HepG2 (cell line): ENCODE measurements around the gene TTC24. TPM values are rescaled to one million over a fixed set of nuclear protein-coding genes. Genes with fewer than 3 reads are reported as not detected.

Experiments
- AFF4 ChIP-seq: sonication (generic); formaldehyde crosslinking; IDR thresholded peaks from 2 replicates; pipeline ENCODE4 v1.4.0; 2020; ENCODE audit warnings: missing genetic modification reagents
- ATF6 ChIP-seq: sonication (generic); formaldehyde crosslinking; conservative IDR thresholded peaks from 2 replicates; pipeline ENCODE4 v1.4.0; 2020; ENCODE audit warnings: missing genetic modification reagents
- HNF1B ChIP-seq: sonication (generic); formaldehyde crosslinking; IDR thresholded peaks from 2 replicates; pipeline ENCODE4 v1.5.1; 2020; ENCODE audit warnings: mild to moderate bottlenecking, moderate library complexity, missing genetic modification reagents
- KDM5B ChIP-seq: sonication (generic); formaldehyde crosslinking; IDR thresholded peaks from 2 replicates; pipeline ENCODE4 v1.4.0; 2020; ENCODE audit warnings: missing genetic modification reagents, mild to moderate bottlenecking, borderline replicate concordance
- PAF1 ChIP-seq: IDR thresholded peaks from 2 replicates; pipeline ENCODE4 v1.6.1; 2016; ENCODE audit warnings: missing genetic modification reagents, missing compliant biosample characterization
- POLR2AphosphoS5 ChIP-seq: IDR thresholded peaks from 2 replicates; pipeline ENCODE4 v1.6.1; 2012; ENCODE audit warnings: low read depth, low read length
- SALL1 ChIP-seq: sonication (generic); formaldehyde crosslinking; IDR thresholded peaks from 2 replicates; pipeline ENCODE4 v1.8.0; 2022; ENCODE audit warnings: mild to moderate bottlenecking, missing genetic modification reagents
- TRIM22 ChIP-seq: fragments of 450-650 bp; IDR thresholded peaks from 2 replicates; pipeline ENCODE4 v1.6.1; 2017
- ZBTB1 ChIP-seq: sonication (generic); formaldehyde crosslinking; IDR thresholded peaks from 2 replicates; pipeline ENCODE4 v1.4.0; 2020; ENCODE audit warnings: missing genetic modification reagents, borderline replicate concordance
- ZBTB21 ChIP-seq: sonication (generic); formaldehyde crosslinking; IDR thresholded peaks from 2 replicates; pipeline ENCODE4 v1.4.0; 2020; ENCODE audit warnings: missing genetic modification reagents
- ZBTB49 ChIP-seq: sonication (generic); formaldehyde crosslinking; IDR thresholded peaks from 2 replicates; pipeline ENCODE4 v1.4.0; 2020; ENCODE audit warnings: missing genetic modification reagents, borderline replicate concordance
- ZNF143 ChIP-seq: sonication (generic); formaldehyde crosslinking; IDR thresholded peaks from 2 replicates; pipeline ENCODE4 v1.4.0; 2020; ENCODE audit warnings: missing genetic modification reagents
- ZNF432 ChIP-seq: sonication (generic); formaldehyde crosslinking; IDR thresholded peaks from 2 replicates; pipeline ENCODE4 v1.5.0; 2020; ENCODE audit warnings: missing genetic modification reagents, mild to moderate bottlenecking, borderline replicate concordance
- ZNF550 ChIP-seq: sonication (generic); formaldehyde crosslinking; IDR thresholded peaks from 2 replicates; pipeline ENCODE4 v1.4.0; 2020; ENCODE audit warnings: mild to moderate bottlenecking, missing genetic modification reagents, borderline replicate concordance
- ZNF747 ChIP-seq: sonication (generic); formaldehyde crosslinking; IDR thresholded peaks from 2 replicates; pipeline ENCODE4 v1.8.1; 2023; ENCODE audit warnings: missing genetic modification reagents, mild to moderate bottlenecking, borderline replicate concordance
- ZNF776 ChIP-seq: sonication (generic); formaldehyde crosslinking; IDR thresholded peaks from 2 replicates; pipeline ENCODE4 v1.4.0; 2020; ENCODE audit warnings: mild to moderate bottlenecking, missing genetic modification reagents
- polyA plus RNA-seq, 8 experiments: library from polyadenylated mRNA; depleted of rRNA in 3 of 8; stranded (reverse) in 7 of 8; unstranded in 1 of 8; fragments of >200 nt; fragmentation: Illumina TruSeq in 4 of 8; extraction: Trizol in 4 of 8; gene quantifications; 2 replicates each; pipeline versions ENCODE4 v1.2.1 to v1.2.3, GENCODE V29; 2011 to 2016; ENCODE audit warnings: low read depth in 4 of 8, missing spikeins in 1 of 8, mixed read lengths in 1 of 8; ENCODE audit not compliant: insufficient read depth in 1 of 8
- total RNA-seq, 5 experiments: library from RNA; depleted of rRNA; stranded (reverse); fragments of >200 nt; fragmentation: Illumina TruSeq; extraction: Trizol; gene quantifications; 2 replicates each; pipeline ENCODE4 v1.2.3, GENCODE V29; 2016; ENCODE audit warnings: low read depth in 1 of 5

The TTC24 gene
- total and polyA plus RNA-seq, 2 of the 13 experiments (the other 11 are each of a cell fraction or from before 2014, with no cell fraction given), result 0.13 to 0.18 TPM

GRCh38 chr1:156592158-156592909 is 12.8 kb downstream of the TTC24 start (continued):
- peak; percentile 39; the same call in 1 of the 2 replicates for TF ChIP-seq HNF1B
- 0 out of 2 replicates have a peak, but pooled peaks have one; percentile 21 for TF ChIP-seq SALL1
- no peak for TF ChIP-seq ZBTB49 (CRISPR knock-in tag)
- no peak for TF ChIP-seq ZNF747 (CRISPR knock-in tag)
- no peak for TF ChIP-seq ATF6 (CRISPR knock-in tag)
- peak; percentile 26 for TF ChIP-seq POLR2AphosphoS5
- TF ChIP-seq ZNF432 (CRISPR knock-in tag), result no peak
- 0 out of 2 replicates have a peak, but pooled peaks have one; percentile 3 for TF ChIP-seq KDM5B (CRISPR knock-in tag)
- TF ChIP-seq ZNF776 (CRISPR knock-in tag), result peak; percentile 17; the same call in 1 of the 2 replicates
- no peak for TF ChIP-seq ZBTB1 (CRISPR knock-in tag)
- TF ChIP-seq TRIM22, result no peak
- TF ChIP-seq PAF1 (CRISPR knock-in tag), result no peak
- no peak for TF ChIP-seq ZBTB21 (CRISPR knock-in tag)
- no peak for TF ChIP-seq ZNF143 (CRISPR knock-in tag)
- no peak for TF ChIP-seq ZNF550
- no peak for TF ChIP-seq AFF4 (CRISPR knock-in tag)
